Stimulated activated CD8-positive, alpha-beta memory T cell treated with anti-CD3 and anti-CD28 coated beads, Interleukin-15, amount 100 ng/mL, for 24 hours (primary cell): Measurements from ENCODE around the gene TCP1.
A peak's percentile ranks its signal among the peaks of the same experiment; 100 is the strongest.
"Not testable (repeated sequence)": the region's sequence is repeated elsewhere in the genome, so short reads cannot be mapped to it uniquely, and the experiment has no call there.

Experiments used
- DNase-seq: peaks from one replicate; pipeline ENCODE4 v3.0.0-alpha.2; 2020; ENCODE audit warnings: low read depth

Gene TCP1

GRCh38 chr6:159772196-159772595, 17.2 kb downstream of the TCP1 start:
- DNase-seq: no peak

DNA sequence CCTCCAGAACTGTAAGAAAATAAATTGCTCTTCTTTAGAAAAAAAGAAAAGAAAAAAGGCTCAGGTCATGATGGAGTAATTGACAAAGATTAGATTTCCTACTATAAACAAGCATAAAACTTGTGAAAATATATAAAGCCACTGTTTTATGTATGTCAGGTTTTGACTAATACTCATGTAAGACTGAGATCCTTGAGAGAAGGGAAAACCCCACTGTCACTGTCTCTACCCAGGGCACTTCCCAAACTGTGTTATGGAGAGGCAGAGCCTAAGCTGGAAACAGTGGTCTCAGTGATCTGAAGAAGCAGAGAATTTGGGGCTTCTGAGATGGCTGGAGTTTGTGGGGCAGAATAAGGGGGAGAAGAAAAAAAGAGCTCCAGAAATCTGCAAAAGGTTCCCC, 19.9 kb downstream of the TCP1 start:
- no peak for DNase-seq

- no peak for DNase-seq
Measured at GRCh38 chr6:159766906-159767305, 22.5 kb downstream of the TCP1 start.

DNA sequence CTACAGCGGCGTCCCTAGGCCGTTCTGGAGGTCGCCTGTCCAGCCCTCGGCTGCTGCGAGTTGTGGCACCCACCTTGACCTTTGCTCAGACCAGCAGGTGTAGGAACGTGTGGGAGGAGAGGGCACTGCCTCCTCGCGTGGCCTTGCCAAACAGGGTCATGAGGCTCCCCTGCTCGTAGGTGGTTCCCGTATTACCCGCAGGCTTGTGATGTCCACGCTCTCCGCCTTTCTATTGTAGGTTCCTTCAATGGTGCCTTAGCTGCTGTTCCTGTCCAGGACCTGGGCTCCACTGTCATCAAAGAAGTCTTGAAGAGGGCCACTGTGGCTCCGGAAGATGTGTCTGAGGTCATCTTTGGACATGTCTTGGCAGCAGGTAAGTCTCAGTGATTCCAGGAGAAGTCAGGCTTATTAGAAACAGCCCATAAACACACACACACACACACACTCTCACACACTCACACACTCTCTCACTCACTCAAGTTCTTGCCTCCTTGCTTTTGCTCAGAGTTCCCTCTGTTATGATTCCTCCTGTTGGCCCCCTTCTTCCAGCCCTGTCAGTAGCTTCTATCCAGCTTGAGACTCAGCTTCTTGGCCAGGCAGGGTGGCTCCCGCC, 26.6 kb downstream of the TCP1 start:
- DNase-seq: no peak

DNA sequence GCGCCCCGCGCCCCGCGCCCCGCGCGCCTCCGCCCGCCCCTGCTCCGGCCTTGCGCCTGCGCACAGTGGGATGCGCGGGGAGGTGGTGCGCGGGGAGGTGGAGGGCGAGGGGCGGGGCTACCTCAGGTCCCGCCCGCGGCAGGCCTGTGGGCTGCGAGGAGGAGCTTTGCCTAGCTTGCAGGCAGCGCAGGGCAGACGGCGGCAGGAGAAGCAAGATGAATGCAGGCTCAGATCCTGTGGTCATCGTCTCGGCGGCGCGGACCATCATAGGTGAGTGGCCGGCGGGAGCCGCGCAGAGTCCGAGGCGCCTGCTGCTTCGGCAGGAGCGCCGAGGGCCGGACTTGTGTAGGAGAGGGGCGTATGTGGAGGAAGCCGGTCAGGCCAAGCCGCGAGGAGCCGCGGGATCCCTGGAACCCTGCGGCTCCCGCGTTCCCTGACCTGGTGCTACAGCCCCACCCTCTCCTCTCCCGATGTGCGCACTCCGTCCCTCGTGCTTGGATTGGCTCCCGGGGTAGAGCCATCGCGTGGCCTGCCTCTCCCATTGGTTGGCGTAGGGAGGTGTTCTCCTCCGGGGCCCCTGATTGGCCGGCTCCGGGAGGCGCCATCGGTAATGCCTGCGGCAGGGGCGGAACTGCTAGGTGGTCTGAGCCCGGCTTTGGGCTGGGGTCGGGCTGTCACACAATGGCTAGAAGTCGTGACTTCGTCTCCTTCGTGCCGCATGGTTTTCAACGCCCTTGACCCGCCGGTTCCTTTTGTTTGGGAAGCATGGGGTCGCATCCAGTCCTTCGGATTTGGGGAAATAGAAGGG, 27.3 kb downstream of the TCP1 start, which contains the start of gene ACAT2:
Gene ACAT2, plus strand, starts transcription at position 173 of the 808 bp plus-strand sequence. Its CDS starts 43 bp downstream, at position 216.
- peak; percentile 75 for DNase-seq

- DNase-seq: peak; percentile 17
Measured at GRCh38 chr6:159761129-159761872, 28.1 kb downstream of the TCP1 start.

- DNase-seq: no peak
Measured at GRCh38 chr6:159760602-159761057, 28.8 kb downstream of the TCP1 start.

GRCh38 chr6:159759645-159760044, 29.8 kb downstream of the TCP1 start:
- no peak for DNase-seq

GRCh38 chr6:159758031-159759001, 31.1 kb downstream of the TCP1 start:
- no peak for DNase-seq

DNA sequence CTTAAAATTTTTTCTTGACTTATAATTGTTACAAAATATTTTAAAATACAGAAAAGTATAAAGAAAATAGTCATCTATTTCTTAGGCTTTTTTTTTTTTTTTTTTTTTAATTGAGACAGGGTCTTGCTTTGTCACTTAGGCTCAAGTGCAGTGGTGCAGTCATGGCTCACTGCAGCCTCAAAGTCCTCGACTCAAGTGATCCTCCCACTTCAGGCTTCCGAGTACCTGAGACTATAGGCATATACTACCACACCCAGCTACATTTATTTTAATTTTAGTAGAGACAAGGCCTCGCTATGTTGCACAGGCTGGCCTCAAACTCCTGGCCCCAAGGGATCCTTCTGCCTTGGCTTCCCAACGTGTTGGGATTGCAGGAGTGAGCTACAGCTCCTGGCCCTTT, 32.9 kb downstream of the TCP1 start:
- no peak for DNase-seq

DNA sequence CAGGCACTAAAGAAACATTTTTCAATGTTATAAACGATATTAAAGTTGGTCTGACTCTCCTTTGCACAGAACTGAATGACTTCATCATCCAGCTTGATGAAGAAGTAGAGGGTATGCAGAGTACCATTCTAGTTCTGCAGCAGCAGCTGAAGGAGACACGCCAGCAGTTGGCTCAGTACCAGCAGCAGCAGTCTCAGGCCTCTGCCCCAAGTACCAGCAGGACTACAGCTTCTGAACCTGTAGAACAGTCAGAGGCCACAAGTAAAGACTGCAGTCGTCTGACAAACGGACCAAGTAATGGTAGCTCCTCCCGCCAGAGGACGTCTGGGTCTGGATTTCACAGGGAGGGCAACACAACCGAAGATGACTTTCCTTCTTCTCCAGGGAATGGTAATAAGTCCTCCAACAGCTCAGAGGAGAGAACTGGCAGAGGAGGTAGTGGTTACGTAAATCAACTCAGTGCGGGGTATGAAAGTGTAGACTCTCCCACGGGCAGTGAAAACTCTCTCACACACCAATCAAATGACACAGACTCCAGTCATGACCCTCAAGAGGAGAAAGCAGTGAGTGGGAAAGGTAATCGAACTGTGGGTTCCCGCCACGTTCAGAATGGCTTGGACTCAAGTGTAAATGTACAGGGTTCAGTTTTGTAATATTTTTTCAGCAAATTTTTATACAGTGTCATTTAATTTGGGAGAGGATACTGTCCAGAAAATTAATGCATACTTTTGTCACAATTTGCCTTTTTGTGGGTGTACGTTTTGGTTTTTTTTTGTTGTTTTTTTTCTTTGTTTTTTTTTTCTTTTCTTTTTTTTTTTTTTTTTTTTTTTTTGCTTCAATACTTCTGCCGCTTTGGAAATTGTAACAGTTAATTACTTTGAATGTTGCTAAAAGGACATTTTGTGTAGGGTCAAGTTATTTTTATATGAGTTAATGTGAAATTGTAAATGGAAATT, 34.2 kb downstream of the TCP1 start:
- DNase-seq: no peak

DNA sequence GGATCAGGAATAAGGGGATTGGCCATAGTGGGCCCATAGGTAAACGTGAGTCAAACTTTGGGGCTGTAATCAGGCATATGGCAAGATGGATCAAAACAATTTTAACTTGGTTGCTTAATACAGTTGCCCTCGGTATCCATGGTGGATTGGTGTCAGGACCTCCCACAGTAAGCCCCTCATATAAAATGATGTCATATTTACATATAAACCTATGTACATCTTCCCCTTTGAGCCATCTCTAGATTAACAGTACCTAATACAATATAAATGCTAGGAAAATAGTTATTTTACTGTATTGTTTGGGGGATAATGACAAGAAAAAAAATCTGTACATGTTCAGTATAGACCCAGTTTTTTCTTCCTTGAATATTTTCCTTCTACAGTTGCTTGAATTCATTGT, 35.0 kb downstream of the TCP1 start:
- DNase-seq: no peak

DNA sequence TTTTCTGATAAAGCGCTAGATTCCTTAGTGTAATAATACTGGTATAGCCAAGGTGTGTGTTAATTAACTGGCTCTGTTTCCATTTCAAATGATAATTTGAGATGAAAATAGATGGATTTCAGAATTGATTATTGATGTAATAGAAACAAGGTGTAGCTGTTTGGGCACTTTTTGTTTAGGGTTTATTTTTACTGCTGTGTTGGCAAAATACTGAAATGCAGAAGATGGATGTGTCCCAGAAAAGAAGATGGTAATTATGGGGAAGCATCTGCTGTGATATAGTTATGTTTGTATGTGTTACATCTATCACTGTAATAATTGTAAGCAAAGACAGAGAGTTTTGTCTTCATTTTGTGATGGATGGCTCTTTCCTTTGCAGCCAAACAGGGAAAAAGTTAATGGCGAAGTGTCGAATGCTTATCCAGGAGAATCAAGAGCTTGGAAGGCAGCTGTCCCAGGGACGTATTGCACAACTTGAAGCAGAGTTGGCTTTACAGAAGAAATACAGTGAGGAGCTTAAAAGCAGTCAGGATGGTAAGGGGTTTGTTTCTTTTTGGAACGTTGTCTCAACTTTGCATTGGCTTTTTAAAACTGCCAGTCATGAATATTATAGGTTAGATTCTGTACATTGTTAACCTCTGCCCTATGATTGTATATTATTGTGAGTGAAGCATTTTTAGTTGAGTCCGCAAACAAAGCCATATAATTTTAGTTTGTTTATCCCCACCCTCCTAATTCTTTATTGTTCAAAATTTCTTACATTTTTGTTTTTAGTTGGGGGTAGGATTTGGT, 36.1 kb downstream of the TCP1 start:
- no peak for DNase-seq

- no peak for DNase-seq
Measured at GRCh38 chr6:159751448-159751847, 38.0 kb downstream of the TCP1 start.

DNA sequence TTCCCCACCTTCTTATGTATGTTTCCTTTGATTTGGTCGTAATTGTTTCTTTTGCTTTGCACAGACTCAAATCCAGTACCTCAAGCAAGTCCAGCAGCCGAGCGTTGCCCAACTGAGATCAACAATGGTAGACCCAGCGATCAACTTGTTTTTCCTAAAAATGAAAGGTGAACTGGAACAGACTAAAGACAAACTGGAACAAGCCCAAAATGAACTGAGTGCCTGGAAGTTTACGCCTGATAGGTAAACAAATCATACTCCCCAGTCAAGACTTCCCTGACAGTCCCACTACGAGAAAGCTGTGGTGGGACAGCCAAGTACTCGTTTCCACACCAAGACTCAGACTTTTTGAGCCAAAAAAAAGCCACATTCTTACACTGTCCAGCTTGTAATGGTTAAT, 41.3 kb downstream of the TCP1 start:
- not testable (repeated sequence) for DNase-seq

DNA sequence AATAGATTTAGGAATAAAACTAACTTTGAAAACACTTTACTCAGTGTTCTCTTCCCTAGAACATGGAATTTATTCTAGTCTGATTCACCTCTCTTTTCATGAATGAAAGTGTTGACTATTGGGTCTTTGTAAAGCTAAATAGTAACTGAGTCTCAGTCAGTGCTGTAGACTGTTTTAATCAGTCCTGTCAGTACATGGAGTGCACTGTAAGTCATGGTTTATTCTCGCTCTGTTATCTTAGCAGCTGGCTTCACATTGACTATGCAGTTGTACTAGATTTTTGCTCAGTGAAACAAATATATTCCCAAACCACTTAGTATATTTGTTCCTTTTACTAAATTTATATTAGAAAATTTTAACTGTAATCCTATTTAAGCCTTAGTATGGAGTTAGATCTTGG, 42.6 kb downstream of the TCP1 start:
- DNase-seq: no peak

GRCh38 chr6:159745081-159745480, 44.3 kb downstream of the TCP1 start:
- no peak for DNase-seq

DNA sequence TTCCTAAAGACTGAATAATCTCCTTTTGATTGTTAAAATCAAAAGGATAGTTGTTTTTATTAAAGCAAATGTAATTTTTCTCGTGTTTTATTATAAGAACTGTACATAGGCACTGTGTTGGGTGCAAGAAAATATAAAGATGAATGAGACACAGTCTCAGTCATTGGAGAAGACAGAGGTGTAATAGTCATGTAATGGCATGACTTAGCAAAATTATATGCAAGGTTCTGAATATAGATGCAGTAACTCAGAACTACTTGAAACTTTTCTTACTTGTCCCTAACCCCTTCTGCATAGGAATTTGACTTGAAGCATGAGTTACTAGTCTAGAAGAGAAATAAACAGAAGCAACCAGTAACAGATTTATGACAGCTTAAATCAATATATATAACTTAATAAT, 47.2 kb downstream of the TCP1 start:
- DNase-seq: no peak

DNA sequence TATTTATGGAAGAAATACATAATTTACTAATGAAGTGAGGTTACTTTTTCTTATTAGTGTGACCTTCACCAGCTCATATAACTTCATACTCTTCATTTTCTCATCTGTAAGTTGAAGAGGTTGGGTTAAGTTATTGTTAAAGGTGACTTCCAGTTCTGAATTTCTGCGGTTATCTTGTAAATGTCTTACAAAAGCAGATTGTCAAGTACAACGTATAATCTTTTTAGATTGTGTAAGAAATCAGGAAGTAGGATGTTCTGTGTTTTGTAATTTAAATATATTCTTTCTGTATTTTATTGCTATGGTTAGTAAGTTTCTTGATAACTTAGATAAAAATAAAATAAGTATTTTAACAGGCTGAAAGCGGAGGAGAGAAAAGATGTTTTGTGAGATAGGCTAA, 50.1 kb downstream of the TCP1 start:
- no peak for DNase-seq

DNA sequence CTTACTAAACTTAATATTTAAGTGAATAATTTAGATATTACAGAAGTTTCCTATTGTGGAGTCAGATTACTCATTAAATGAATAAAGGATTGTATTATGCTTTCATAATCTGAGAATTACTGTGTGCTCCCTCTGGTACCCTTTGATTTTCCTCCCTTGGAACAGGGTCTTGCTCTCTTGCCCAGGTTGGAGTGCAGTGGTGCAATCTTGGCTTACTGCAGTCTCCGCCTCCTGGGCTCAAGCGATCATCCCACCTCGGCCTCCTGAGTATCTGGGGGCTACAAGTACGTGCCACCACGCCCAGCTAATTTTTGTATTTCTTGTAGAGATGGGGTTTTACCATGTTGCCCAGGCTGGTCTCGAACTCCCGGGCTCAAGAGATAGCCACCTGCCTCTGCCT, 52.5 kb downstream of the TCP1 start:
- DNase-seq: no peak
